ENCODE data around the gene EPC1.
"Not testable (repeated sequence)": the region's sequence is repeated elsewhere in the genome, so short reads cannot be mapped to it uniquely, and the experiment has no call there.

The EPC1 gene

DNA sequence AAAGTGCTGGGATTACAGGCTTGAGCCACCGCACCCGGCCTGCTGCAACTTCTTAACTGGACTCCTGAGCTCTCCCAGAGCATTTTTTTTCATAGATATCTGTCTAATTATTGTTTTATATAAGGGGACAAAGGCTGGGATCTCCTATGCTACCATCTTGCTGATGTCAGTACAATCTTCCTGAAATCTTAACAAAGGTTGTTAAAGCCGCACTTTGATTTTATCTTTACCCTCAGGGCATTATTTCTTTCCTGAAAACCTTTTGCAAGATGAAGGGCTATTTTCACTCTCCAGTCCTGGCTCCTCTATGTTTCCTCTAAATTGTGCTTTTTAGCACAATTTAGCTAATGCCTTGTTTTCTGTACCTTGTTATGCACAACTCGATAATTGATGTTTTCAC, 102.9 kb downstream of the EPC1 start:
- Mint-ChIP-seq H3K27ac (no peak overlapping the region), H3K4me3 (no peak overlapping the region), H3K36me3 (ENCODE audit: low read depth) (no peaks in the 10 kb centered on the region), H3K9me3 (no peaks in the 10 kb centered on the region), H3K4me1 (no peaks in the 10 kb centered on the region), H3K27me3 (ENCODE audit: low read depth) (no peaks in the 10 kb centered on the region)
- TF ChIP-seq, protein P1, sequence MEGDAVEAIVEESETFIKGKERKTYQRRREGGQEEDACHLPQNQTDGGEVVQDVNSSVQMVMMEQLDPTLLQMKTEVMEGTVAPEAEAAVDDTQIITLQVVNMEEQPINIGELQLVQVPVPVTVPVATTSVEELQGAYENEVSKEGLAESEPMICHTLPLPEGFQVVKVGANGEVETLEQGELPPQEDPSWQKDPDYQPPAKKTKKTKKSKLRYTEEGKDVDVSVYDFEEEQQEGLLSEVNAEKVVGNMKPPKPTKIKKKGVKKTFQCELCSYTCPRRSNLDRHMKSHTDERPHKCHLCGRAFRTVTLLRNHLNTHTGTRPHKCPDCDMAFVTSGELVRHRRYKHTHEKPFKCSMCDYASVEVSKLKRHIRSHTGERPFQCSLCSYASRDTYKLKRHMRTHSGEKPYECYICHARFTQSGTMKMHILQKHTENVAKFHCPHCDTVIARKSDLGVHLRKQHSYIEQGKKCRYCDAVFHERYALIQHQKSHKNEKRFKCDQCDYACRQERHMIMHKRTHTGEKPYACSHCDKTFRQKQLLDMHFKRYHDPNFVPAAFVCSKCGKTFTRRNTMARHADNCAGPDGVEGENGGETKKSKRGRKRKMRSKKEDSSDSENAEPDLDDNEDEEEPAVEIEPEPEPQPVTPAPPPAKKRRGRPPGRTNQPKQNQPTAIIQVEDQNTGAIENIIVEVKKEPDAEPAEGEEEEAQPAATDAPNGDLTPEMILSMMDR (IDR thresholded peaks at IDR 0.05; ENCODE audit: unreplicated experiment in 3 of 3) = no peak

DNA sequence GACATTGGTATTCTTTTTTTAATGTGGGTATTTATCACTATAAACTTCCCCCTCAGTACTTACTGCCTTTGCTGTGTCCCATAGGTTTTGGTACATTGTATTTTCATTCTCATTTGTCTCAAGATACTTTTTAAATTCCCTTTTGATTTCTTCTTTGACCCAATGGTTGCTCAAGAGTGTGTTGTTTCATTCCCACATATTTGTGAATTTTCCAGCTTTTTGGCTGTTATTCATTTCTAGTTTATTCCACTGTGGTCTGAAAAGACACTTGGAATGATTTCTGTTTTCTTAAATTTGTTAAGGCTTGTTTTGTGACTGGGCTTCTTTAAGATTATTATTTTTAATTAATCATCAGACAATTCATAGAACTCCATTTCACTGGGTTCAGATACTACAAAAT, 105.0 kb downstream of the EPC1 start:
- H3K27me3 Mint-ChIP-seq (ENCODE audit: low read depth) = no peaks in the 10 kb centered on the region
- H3K4me3 Mint-ChIP-seq = no peak overlapping the region
- H3K4me1 Mint-ChIP-seq = no peaks in the 10 kb centered on the region
- H3K27ac Mint-ChIP-seq = no peak overlapping the region
- no peaks in the 10 kb centered on the region for H3K9me3 Mint-ChIP-seq
- no peaks in the 10 kb centered on the region for H3K36me3 Mint-ChIP-seq (ENCODE audit: low read depth)
- TF ChIP-seq, protein P1 (IDR thresholded peaks at IDR 0.05; ENCODE audit: unreplicated experiment in 3 of 3) = no peak

DNA sequence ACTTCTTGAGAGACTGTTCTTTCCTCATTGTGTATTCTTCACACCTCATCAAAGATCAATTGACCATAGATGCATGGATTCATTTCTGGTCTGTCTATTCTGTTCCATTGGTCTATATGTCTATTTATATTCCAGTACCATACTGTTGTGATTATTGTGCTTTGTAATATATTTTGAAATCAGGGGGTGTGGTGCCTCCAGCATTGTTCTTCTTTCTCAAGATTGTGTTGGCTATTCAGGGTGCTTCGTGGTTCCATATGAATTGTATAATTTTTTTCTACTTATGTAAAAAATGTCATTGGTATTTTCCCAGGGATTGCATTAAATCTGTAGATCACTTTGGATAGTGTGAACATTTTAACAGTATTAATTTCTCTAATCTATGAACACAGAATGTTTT, 106.5 kb downstream of the EPC1 start:
- Mint-ChIP-seq H3K4me3 (no peak overlapping the region), H3K9me3 (peaks cover 2% of the 10 kb centered on the region), H3K4me1 (no peaks in the 10 kb centered on the region)

DNA sequence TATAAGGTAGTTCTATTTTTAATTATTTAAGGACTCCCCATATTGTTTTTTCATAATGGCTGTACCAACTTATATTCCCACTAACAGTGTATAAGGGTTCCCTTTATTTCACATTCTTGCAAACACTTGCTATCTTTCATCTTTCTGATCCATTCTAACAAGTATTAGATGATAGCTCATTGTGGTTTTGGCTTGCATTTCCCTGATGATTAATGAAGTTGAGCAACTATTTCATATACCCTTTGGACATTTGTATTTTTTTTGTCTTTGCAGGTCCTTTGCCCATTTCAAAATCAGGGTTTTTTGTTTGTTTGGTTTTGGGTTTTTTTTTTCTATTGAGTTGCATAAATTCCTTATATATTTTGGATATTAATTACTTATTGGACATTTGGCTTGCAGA, 107.2 kb downstream of the EPC1 start:
- no peaks in the 10 kb centered on the region for H3K27me3 Mint-ChIP-seq (ENCODE audit: low read depth)
- no peak overlapping the region for H3K4me3 Mint-ChIP-seq
- H3K27ac Mint-ChIP-seq = no peak overlapping the region
- no peaks in the 10 kb centered on the region for H3K4me1 Mint-ChIP-seq
- peaks cover 6% of the 10 kb centered on the region for H3K9me3 Mint-ChIP-seq
- TF ChIP-seq, protein P1 (IDR thresholded peaks at IDR 0.05; ENCODE audit: unreplicated experiment in 3 of 3) = no peak
- H3K36me3 Mint-ChIP-seq (ENCODE audit: low read depth) = no peaks in the 10 kb centered on the region

More for the DNA sequence above, 106.5 kb downstream of the EPC1 start:
- no peaks in the 10 kb centered on the region for H3K36me3 Mint-ChIP-seq (ENCODE audit: low read depth)
- TF ChIP-seq, protein P1 (IDR thresholded peaks at IDR 0.05; ENCODE audit: unreplicated experiment in 3 of 3) = no peak
- no peaks in the 10 kb centered on the region for H3K27me3 Mint-ChIP-seq (ENCODE audit: low read depth)
- H3K27ac Mint-ChIP-seq = no peak overlapping the region

DNA sequence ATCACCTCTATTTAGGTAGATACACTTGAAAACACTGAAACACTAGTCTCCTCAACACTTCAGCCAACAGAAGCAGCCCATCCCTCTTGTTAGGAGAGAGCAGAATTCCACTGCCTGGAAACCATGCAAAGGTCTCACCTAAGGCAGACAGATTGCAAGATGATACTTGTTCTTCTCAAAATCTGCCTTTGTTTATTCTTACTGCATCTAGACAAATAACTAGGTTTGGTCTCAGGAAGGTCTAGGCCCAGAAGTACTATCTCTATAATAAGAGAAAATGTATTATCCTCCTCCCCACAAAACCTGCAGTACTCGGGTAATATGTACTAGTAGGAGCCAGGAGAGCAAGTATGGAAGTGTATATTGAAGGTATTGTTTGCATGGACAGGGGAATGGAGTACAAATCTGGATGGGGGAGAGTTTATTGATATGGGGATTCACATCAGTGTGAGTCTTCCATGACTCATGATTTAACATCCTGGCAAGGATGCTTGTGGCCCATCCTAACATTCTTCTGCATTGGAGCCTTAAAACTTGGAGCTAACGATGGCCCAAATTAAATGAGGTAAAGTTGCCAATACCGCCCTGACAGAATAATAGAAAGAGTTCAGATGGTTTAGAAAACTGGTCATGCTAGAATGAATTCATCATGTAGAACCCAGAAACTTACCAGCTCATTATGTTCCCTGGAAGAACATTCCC, 109.2 kb downstream of the EPC1 start:
- Mint-ChIP-seq H3K36me3 (ENCODE audit: low read depth) (no peaks in the 10 kb centered on the region), H3K4me3 (no peak overlapping the region), H3K27ac (no peak overlapping the region), H3K9me3 (peaks cover 13% of the 10 kb centered on the region), H3K27me3 (ENCODE audit: low read depth) (no peaks in the 10 kb centered on the region), H3K4me1 (no peaks in the 10 kb centered on the region)
- TF ChIP-seq, protein P1 (IDR thresholded peaks at IDR 0.05; ENCODE audit: unreplicated experiment in 3 of 3) = no peak

DNA sequence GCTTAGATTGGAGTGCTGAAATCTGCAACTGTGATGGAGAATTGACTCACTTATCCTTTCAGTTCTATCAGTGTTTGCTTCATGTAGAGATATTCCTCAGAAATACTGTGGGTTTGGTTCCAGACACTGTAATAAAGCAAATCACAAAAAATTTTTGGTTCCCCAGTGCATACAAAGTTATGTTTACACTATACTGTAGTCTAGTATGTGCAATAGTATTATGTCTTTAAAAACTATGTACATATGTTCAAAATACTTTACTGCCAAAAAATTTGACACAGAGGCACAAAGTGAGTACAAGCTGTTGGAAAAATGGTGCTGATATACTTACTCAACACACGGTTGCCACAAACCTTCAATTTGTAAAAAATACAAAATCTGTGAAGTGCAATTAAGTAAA, 112.5 kb downstream of the EPC1 start:
- Mint-ChIP-seq H3K36me3 (ENCODE audit: low read depth) (no peaks in the 10 kb centered on the region), H3K4me1 (no peaks in the 10 kb centered on the region), H3K4me3 (no peak overlapping the region), H3K27ac (no peak overlapping the region), H3K9me3 (peaks cover 16% of the 10 kb centered on the region), H3K27me3 (ENCODE audit: low read depth) (no peaks in the 10 kb centered on the region)
- TF ChIP-seq, protein P1 (IDR thresholded peaks at IDR 0.05; ENCODE audit: unreplicated experiment in 3 of 3) = no peak

DNA sequence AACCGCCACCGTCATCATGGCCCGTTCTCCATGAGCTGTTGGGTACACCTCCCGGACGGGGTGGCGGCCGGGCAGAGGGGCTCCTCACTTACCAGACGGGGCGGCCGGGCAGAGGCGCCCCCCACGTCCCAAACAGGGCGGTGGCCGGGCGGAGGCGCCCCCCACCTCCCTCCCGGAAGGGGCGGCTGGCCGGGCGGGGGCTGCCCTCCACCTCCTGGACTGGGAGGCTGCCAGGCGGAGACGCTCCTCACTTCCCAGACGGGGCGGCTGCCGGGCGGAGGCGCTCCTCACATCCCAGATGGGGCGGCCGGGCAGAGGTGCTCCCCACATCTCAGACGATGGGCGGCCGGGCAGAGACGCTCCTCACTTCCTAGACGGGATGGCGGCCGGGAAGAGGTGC, 113.6 kb downstream of the EPC1 start:
- Mint-ChIP-seq H3K27ac (peak overlapping the region in 1 of 3 experiments; percentile 44), H3K9me3 (peaks cover 16% of the 10 kb centered on the region)
- H3K36me3 Mint-ChIP-seq (ENCODE audit: low read depth); H3K4me1 Mint-ChIP-seq; H3K4me3 Mint-ChIP-seq; H3K27me3 Mint-ChIP-seq (ENCODE audit: low read depth): not testable (repeated sequence)
